Stimulated activated CD4-positive, alpha-beta T cell treated with anti-CD3 and anti-CD28 coated beads, Interleukin-1b, Interleukin-23, amount 100 ng/mL, for 1 hour (primary cell): ENCODE measurements around the gene ZNF544.
"Not testable (repeated sequence)": the region's sequence is repeated elsewhere in the genome, so short reads cannot be mapped to it uniquely, and the experiment has no call there.

ENCODE experiments used
- DNase-seq, 2 donors: peaks; one replicate each; pipeline ENCODE4 v3.0.0-alpha.2; 2020; ENCODE audit warnings: low read depth in 2 of 2

The ZNF544 gene

GRCh38 chr19:58252102-58252685 is 23.5 kb downstream of the ZNF544 start:
- DNase-seq = no peak

- DNase-seq = not testable (repeated sequence)
These were observed 29.5 kb downstream of the ZNF544 start for GRCh38 chr19:58258259-58258658.

DNA sequence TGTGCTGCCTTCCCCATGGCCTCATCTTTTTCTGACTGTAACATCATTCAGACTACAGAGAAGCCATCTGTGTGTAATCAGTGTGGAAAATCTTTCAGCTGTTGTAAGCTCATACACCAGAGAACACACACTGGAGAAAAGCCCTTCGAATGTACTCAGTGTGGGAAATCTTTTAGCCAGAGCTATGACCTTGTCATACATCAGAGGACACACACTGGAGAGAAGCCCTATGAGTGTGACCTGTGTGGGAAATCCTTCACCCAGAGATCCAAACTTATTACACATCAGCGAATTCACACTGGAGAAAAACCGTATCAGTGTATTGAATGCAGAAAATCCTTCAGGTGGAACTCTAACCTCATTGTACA is 32.9 kb downstream of the ZNF544 start:
- DNase-seq = no peak

GRCh38 chr19:58261968-58262921 is 33.5 kb downstream of the ZNF544 start:
- DNase-seq = no peak

DNA sequence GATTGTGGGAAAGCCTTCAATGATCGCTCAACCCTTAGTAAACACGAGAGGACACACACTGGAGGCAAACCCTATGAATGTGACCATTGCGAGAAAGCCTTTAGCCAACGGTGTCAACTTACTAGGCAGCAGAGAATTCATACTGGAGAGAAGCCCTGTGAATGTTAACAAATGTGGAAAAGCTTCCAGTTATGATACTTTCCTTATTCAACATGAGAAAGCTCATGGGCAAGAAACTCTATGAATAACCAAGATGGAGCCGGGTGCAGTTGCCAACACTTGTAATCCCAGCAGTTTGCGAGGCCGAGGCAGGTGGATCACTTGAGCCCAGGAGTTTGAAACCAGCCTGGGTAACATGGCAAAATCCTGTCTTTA is 34.2 kb downstream of the ZNF544 start:
- DNase-seq = no peak

DNA sequence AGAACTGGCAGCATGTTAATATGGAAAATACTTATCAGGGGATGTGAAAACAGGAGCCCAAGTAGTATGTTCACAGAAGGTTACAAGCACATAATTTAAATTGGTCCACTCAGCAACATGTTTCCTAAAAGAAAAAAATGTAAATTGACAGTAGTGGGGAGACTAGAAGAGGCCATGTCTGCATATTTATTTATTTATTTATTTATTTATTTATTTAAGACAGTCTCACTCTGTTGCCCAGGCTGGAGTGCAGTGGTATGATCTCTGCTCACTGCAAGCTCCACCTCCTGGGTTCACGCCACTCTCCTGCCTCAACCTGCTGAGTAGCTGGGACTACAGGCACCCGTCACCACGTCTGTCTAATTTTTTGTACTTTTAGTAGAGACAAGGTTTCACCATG is 36.4 kb downstream of the ZNF544 start:
- no peak for DNase-seq

DNA sequence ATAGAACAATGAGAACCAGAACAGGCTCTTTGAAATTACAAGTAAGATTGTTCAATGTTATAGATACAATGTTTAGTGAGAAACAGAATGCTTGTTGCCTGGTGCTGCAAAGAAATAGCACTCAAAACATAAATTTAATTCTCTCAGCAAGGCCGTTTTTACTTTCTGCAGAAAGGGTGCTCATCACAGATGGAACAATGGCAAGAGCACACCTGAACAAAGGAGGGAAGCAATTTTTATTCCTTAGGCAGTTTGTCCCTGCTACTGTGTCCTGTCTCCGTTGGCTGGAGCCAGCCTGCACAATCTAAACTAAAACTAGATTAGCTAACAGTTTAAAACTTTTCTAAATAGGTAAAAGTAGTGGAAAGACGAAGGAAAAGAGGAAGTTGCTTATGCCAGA is 39.6 kb downstream of the ZNF544 start:
- no peak for DNase-seq

- no peak for DNase-seq
These were observed 46.1 kb downstream of the ZNF544 start for GRCh38 chr19:58274771-58275201.

DNA sequence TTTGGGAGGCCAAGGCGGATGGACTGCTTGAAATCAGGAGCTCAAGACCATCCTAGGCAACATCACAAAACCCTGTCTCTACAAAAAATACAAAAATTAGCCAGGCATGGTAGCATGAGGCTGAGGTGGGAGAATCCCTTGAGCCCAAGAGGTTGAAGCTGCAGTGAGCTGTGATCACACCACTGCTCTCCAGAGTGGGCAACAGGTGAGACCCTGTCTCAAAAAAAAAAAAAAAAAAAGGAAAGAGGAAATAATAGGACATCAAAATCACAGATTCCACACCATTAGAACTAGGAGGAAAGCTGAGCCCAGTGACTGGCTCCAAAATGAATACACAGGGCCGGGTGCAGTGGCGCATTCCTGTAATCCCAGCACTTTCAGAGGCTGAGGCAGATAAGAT is 46.9 kb downstream of the ZNF544 start:
- DNase-seq = no peak

- no peak for DNase-seq
These were observed 48.5 kb downstream of the ZNF544 start for GRCh38 chr19:58277197-58277596.

DNA sequence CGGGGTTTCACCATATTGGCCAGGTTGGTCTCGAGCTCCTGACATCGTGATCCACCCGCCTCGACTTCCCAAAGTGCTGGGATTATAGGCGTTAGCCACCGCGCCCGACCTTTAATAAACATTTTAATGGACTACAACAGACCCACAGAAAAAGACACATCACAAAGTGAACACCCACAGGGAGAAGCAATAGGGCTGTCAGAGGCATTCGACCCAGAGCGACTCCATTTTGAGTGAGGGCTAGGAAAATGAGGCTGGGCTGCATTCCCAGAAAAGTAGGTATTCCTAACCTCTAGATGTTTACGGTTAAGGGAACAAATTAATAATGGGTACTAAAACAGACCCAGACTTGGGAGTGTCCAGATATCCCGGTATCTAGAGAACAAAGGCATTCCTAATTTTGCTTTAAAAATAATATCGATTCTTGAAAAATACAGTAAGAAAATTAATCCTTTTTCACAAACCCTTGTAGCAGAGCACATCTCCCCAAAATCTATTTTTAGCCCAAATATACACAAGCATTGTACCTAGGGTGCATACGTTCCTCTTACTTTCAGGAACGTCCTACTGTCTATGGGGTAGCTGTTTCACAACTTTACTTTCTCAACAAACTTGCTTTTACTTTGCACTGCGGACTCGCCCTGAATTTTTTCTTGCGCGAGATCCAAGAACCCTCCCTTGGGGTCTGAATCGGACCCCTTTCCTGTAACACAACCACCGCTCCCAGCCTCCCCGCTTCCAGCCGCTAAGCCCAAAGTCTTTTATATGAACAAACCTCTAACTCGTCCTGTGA is 49.2 kb downstream of the ZNF544 start:
- DNase-seq = no peak

- DNase-seq = peak; percentile 87 to 89
These were observed 49.9 kb downstream of the ZNF544 start, which contains the start of gene ZNF8 for GRCh38 chr19:58278541-58279041. Gene ZNF8 (plus strand): TSS chr19:58278955. CDS start chr19:58279082, 127 bp downstream.

GRCh38 chr19:58279042-58279924 is 50.6 kb downstream of the ZNF544 start:
- peak; percentile 2 to 7 for DNase-seq

DNA sequence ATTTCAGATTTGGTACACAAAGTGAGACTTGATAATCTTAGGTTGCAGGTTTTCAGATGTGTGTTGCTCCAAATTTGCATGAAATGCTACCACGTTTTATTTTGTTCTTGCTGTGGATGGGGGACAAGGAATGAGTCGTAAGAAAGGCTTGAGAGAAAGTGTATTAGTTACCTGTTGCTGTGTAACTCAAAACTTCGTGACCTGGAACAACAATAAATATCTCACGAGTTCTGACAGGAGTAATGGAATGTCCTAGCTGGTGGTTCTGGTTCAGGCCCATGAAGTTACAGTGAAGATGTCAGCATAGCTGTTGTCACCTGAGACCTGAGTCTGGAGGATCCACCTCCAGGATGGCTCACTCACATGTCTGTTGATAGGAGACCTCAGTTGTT is 51.2 kb downstream of the ZNF544 start:
- DNase-seq = no peak

DNA sequence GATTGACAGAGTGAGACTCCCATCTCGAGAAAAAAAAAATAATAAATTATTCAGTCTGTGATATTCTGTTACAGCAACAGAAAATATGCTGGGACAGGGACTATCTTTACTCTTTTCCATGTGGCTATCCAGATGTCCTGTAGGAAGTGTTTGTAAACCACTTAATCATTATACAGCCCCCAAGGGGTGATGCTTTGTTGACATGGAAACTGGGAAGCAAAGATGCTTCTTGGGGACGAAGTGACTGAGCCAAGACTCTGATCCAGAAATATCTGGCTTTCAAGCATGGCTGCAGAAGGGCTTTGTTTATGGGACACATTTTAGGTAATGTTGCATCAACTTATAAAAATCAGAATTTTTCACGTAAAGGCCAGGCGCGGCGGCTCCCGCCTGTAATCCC is 55.5 kb downstream of the ZNF544 start:
- no peak for DNase-seq

GRCh38 chr19:58291943-58292342 is 63.2 kb downstream of the ZNF544 start:
- DNase-seq = no peak

GRCh38 chr19:58294743-58295374 is 66.1 kb downstream of the ZNF544 start:
- DNase-seq = no peak

DNA sequence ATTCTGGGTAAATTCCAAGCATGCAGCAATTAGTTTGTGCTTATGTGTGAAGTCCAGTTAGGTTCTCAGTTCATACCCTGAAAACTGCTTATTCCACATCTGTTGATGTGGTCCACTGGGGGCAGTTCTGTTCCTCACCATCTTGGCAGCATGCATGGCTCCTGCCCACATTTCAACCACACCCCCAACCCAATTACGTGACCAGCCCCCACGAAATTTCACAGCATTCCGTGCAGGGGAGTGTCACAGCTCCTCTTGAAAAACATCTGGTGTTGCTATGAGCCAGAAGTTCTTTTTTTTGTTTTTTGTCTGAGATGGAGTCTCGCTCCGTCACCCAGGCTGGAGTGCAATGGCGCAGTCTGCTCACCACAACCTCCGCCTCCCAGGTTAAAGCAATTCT is 67.4 kb downstream of the ZNF544 start:
- DNase-seq = no peak

DNA sequence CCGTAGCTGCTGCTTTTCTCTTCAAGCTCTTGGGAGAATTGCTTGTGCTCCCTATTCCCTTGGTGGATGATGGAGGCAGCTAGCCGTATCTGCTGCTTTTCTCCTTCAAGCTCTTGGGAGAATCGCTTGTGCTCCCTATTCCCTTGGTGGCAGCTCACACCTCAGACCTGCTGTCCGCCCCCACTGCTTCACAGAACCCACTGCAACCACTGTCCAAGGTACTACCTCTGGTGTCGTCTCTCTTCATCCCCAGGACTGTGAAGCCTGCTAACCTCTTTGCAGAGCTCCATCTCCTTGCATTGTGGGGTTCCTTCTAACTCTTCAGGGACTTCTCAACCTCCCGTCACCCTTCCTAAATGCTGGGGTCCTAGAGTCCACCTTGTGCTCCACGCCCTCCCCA is 71.9 kb downstream of the ZNF544 start:
- no peak for DNase-seq

GRCh38 chr19:58304255-58304654 is 75.5 kb downstream of the ZNF544 start:
- no peak for DNase-seq

- no peak for DNase-seq
These were observed 76.0 kb downstream of the ZNF544 start for GRCh38 chr19:58304748-58305064.
